ENCODE measurements around the gene PRDX3.

The PRDX3 gene

GRCh38 chr10:119132521-119133345, 45.9 kb downstream of the PRDX3 start:
- no peak for DNase-seq (ENCODE audit: low read depth)
- TF ChIP-seq CTCF (IDR thresholded peaks at IDR 0.05; ENCODE audit: control insufficient read depth, insufficient read depth, low read depth, low read length, missing control alignments) = no peak
- no peak overlapping the region for H3K4me3 ChIP-seq (ENCODE audit: control insufficient read depth, low read depth, low read length)

DNA sequence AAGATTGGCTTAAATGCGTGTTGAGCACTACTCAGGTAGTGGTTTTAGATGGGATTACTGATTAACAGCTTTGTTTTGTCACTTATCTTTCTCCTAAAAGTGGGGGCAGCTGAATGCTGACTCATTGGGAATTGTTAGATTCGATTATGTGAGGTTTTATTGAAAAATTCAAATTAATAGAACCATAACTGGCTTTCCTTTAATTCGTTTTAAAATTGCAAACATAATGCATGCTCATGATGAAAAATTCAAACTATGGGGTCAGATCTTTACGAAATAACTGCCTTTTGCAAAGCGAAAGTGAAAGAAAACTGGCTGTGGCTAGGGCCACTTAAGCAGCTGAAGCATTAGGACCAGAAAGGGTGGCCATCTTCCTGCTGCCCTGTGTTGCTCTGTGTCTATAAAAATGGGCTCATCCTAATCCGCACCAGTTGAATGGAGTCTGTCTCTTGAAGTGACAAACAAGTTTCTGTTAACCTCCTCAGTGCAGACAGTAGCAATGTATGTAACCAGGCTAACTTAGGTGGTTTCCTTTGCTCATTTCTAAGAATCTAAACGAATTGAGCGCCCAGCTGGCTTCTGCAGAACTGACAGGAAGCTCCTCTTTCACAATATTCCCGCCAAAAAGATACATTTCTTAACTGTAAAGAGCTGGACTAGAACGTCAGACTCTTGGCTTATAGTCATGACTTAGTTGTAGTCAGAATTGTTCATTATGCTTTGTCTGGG, 46.9 kb downstream of the PRDX3 start:
- DNase-seq (ENCODE audit: low read depth) = no peak
- H3K4me3 ChIP-seq (ENCODE audit: control insufficient read depth, low read depth, low read length) = no peak overlapping the region
- TF ChIP-seq CTCF (IDR thresholded peaks at IDR 0.05; ENCODE audit: control insufficient read depth, insufficient read depth, low read depth, low read length, missing control alignments) = no peak

DNA sequence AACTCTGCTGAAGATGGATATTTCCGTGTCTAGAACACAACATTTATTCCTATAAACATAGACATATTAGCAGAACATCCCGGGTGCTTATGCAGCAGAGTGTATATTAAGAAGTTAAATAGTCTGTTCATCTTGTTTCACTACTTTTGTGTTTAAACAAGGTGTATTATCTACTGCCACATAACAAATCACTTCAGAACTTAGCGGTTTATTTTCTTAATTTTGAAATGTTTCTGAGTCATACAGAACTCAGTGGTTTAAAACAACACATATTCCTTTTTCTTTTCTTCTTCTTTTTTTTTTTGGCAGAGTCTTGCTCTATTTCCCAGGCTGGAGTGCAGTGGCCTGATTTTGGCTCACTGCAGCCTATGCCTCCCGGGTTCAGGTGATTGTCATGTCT, 48.9 kb downstream of the PRDX3 start:
- no peak for DNase-seq (ENCODE audit: low read depth)
- TF ChIP-seq CTCF (IDR thresholded peaks at IDR 0.05; ENCODE audit: control insufficient read depth, insufficient read depth, low read depth, low read length, missing control alignments) = no peak
- H3K4me3 ChIP-seq (ENCODE audit: control insufficient read depth, low read depth, low read length) = no peak overlapping the region

DNA sequence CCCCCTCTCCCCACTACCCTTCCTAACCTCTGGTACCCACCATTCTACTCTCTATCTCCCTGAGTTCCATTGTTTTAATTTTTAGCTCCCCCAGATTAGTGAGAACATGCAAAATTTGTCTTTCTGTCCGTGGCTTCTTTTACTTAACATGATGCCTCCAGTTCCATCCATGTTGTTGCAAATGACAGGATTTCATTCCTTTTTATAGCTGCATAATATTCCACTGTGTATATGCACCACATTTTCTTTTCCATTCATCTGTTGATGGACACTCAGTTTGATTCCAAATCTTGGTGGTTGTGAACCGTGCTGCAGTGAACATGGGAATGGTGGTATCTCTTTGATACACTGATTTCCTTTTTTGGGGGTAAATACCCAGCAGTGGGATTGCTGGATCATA, 52.7 kb downstream of the PRDX3 start:
- no peak for TF ChIP-seq CTCF (IDR thresholded peaks at IDR 0.05; ENCODE audit: control insufficient read depth, insufficient read depth, low read depth, low read length, missing control alignments)
- no peak overlapping the region for H3K4me3 ChIP-seq (ENCODE audit: control insufficient read depth, low read depth, low read length)
- DNase-seq (ENCODE audit: low read depth) = no peak

DNA sequence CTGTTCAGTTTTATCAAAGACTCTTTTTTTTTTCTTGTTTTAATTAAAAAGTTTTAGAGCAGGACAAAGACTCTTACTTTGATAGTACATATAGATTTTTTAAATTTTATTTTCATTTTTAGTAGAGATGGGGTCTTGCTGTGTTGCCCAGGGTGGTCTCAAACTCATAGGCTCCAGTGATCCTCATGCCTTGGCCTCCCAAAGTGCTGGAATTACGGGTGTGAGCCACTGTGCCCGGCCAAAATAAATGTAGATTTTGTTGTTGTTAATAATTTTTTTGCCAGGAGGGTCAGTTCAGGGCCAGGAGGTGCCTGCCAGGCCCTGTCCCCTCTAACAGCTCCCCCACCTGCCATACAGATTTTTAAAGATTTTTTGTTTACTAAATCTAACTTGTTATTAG, 57.7 kb downstream of the PRDX3 start:
- TF ChIP-seq CTCF (IDR thresholded peaks at IDR 0.05; ENCODE audit: control insufficient read depth, insufficient read depth, low read depth, low read length, missing control alignments) = no peak
- no peak for DNase-seq (ENCODE audit: low read depth)
- no peak overlapping the region for H3K4me3 ChIP-seq (ENCODE audit: control insufficient read depth, low read depth, low read length)

- peak; percentile 87 for DNase-seq (ENCODE audit: low read depth)
- no peak overlapping the region for H3K4me3 ChIP-seq (ENCODE audit: control insufficient read depth, low read depth, low read length)
- TF ChIP-seq CTCF (IDR thresholded peaks at IDR 0.05; ENCODE audit: control insufficient read depth, insufficient read depth, low read depth, low read length, missing control alignments) = no peak
These were observed 58.2 kb downstream of the PRDX3 start for GRCh38 chr10:119120413-119120867.

Measured in AG09309 (cell line).